Measurements from ENCODE around the gene AACS.

GRCh38 chr12:125121106-125121505 is 55.9 kb downstream of the AACS start:
- TF ChIP-seq CTCF (IDR thresholded peaks at IDR 0.05) (no peak), POLR2A (IDR thresholded peaks at IDR 0.05) (no peak)

Measured in thyroid gland (tissue), 4 donors.